GM21576 (cell line): Measurements from ENCODE around the gene MAGI1.
"Not testable (repeated sequence)": the region's sequence is repeated elsewhere in the genome, so short reads cannot be mapped to it uniquely, and the experiment has no call there.

ENCODE experiments used
- ATAC-seq: cut with Tn5 transposase; IDR thresholded peaks from one replicate; pipeline ENCODE4 v1.9.1; 2021; ENCODE audit warnings: mild to moderate bottlenecking, moderate library complexity; ENCODE audit not compliant: unreplicated experiment

The MAGI1 gene

DNA sequence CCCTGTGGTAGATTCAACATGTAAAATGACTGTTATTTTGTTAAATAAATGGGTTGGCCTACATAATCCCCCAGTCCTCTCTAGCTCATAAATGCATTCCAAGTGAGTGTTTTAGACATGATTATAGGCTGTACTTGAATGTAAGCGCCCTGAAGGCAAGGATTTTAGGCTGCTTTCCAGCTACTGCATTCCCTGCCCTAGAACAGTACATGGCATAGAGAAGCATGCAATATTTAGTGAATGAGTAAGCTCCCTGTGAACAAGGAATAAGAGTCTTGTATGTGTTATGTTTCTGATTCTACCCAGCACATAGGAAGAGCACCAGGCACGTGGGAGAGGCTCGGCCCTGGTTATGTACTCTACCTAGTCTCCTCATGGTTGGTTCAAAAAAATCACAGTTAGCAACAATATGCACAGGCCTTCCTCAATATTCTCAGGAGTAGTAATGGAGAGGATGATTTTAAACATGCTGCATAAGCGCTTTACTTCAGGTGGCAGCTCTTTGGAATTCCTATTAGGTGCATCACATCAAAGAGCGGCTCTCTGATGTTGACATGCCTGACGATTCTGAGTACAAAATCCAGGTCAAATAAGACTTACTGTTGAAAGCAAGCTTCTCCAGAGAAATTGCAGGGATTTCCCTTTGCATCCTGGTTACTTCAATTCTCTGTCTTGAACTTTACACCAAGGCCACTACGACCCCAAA lies 456.6 kb downstream of the MAGI1 start:
- no peak for ATAC-seq

GRCh38 chr3:65581313-65581712 lies 457.4 kb downstream of the MAGI1 start:
- ATAC-seq: no peak

DNA sequence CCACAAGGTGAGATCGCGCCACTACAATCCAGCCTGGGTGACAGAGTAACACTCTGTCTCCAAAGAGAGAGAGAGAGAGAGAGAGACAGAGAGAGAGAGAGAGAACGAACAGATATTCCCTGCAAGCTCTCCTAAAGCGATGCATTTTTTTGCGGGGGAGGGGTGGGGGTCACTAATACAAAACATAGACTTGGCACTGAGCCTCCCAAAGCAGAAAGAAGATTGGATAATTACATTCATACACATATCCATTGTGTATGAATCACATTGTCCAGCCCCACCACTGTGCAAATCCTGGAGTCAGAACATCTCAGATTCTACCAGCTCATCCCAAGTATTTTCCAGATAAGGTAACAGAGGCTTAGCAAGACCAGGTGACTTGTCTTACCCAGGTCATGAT lies 459.9 kb downstream of the MAGI1 start:
- ATAC-seq: no peak

- ATAC-seq: no peak
These were observed 460.8 kb downstream of the MAGI1 start for GRCh38 chr3:65577843-65578430.

GRCh38 chr3:65576966-65577365 lies 461.8 kb downstream of the MAGI1 start:
- ATAC-seq: no peak

GRCh38 chr3:65576228-65576627 lies 462.5 kb downstream of the MAGI1 start:
- ATAC-seq: no peak

DNA sequence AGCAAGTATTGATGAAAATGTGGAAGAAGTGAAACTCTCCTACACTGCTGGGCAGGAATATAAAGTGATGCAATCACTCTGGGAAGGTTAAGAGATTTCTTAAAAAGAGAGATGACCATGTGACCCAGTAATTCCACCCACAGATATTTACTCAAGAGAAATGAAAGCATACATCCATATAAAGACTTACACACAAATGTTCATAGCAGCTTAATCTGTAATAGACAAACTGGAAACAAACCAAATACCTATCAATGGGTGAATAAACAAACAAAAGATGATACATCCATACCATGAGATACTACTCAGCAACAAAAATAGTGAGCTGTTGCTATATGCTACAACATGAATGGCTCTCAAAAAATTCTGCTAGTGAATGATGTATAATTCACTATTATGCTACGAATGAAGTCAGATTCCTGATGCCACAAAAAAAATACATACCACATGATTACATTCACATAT lies 463.3 kb downstream of the MAGI1 start:
- no peak for ATAC-seq

- no peak for ATAC-seq
These were observed 465.1 kb downstream of the MAGI1 start for GRCh38 chr3:65573548-65574116.

GRCh38 chr3:65572175-65572777 lies 466.4 kb downstream of the MAGI1 start:
- no peak for ATAC-seq

- ATAC-seq: no peak
These were observed 468.8 kb downstream of the MAGI1 start for GRCh38 chr3:65569845-65570405.

DNA sequence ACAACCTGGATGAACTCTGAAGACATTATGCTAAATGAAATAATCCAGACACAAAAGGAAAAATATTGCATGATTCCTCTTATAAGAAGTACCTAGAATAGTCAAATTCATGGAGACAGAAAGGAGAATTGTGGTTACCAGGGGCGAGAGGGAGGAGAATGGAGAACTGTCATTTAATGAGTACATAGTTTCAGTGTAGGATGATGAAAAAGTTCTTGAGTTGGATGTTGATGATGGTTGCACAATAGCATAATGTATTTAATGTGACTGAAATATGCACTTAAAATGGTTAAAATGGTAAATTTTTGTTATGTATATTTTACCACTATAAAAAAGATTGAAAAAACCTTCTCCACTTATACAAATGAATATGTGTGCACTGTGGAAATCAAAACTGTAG lies 469.6 kb downstream of the MAGI1 start:
- no peak for ATAC-seq

GRCh38 chr3:65568497-65568896 lies 470.2 kb downstream of the MAGI1 start:
- no peak for ATAC-seq

GRCh38 chr3:65565744-65566143 lies 473.0 kb downstream of the MAGI1 start:
- not testable (repeated sequence) for ATAC-seq

DNA sequence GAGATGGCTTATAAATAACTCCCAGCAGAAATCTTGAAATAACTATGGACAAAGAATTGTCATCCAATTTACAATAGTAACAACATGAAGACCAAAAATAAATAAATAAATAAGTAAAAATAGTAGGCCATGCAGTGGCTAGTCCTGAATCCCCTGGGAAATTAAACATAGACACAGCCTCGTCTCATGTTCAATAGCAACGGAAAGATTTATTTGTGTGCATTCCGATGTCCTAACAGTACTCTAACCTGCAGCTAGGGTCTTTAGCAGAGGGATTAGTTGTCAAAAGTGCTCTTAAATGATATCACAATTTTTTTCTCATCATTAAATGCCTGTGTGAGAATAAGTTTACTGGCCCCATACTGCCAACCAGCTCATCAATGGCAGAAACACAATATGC lies 474.2 kb downstream of the MAGI1 start:
- no peak for ATAC-seq

DNA sequence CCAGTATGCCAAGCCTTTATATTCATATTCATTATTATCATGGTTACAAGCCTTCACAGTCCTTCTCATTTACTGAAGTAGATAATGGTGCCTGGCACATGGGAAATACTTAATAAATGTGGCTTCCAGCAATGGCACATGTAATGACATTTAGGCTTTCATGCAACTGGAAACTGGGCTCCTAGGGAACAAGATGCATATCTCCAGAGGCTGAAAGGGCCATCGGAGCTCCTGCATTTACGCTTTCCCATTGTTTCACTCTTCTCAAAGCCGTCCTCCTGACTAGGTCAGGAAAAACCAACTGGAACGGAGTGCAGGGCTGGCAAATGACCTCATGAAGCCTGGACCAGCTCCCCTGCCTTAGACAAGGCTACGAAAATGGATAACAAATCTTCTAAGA lies 474.9 kb downstream of the MAGI1 start:
- no peak for ATAC-seq

GRCh38 chr3:65562447-65562846 lies 476.3 kb downstream of the MAGI1 start:
- no peak for ATAC-seq

GRCh38 chr3:65561617-65562016 lies 477.1 kb downstream of the MAGI1 start:
- ATAC-seq: no peak

- no peak for ATAC-seq
These were observed 477.8 kb downstream of the MAGI1 start for GRCh38 chr3:65560901-65561300.

- no peak for ATAC-seq
These were observed 478.6 kb downstream of the MAGI1 start for GRCh38 chr3:65560133-65560532.

GRCh38 chr3:65559643-65560042 lies 479.1 kb downstream of the MAGI1 start:
- ATAC-seq: no peak

GRCh38 chr3:65558826-65559225 lies 479.9 kb downstream of the MAGI1 start:
- no peak for ATAC-seq
